GM19240 (cell line): Measurements from ENCODE around the gene CDKAL1.
"Not testable (repeated sequence)": the region's sequence is repeated elsewhere in the genome, so short reads cannot be mapped to it uniquely, and the experiment has no call there.

Source experiments
- DNase-seq: peaks from one replicate; pipeline ENCODE4 v3.0.0; 2011; ENCODE audit warnings: low spot score; ENCODE audit not compliant: insufficient read length

Gene CDKAL1

GRCh38 chr6:20740088-20740487 lies 205.8 kb downstream of the CDKAL1 start:
- DNase-seq, result no peak

- DNase-seq, result no peak
Measured at GRCh38 chr6:20740727-20741126, 206.5 kb downstream of the CDKAL1 start.

GRCh38 chr6:20741490-20741889 lies 207.2 kb downstream of the CDKAL1 start:
- DNase-seq, result no peak

- DNase-seq, result no peak
Measured at GRCh38 chr6:20744911-20745557, 210.8 kb downstream of the CDKAL1 start.

GRCh38 chr6:20746024-20746423 lies 211.8 kb downstream of the CDKAL1 start:
- DNase-seq, result no peak

GRCh38 chr6:20746805-20747558 lies 212.7 kb downstream of the CDKAL1 start:
- DNase-seq, result no peak

GRCh38 chr6:20747991-20748390 lies 213.7 kb downstream of the CDKAL1 start:
- no peak for DNase-seq

- DNase-seq, result no peak
Measured at GRCh38 chr6:20751293-20751935, 217.2 kb downstream of the CDKAL1 start.

GRCh38 chr6:20755631-20756030 lies 221.4 kb downstream of the CDKAL1 start:
- no peak for DNase-seq

- DNase-seq, result not testable (repeated sequence)
Measured at GRCh38 chr6:20756584-20757147, 222.4 kb downstream of the CDKAL1 start.

- no peak for DNase-seq
Measured at GRCh38 chr6:20757761-20758160, 223.5 kb downstream of the CDKAL1 start.

- no peak for DNase-seq
Measured at GRCh38 chr6:20763296-20763695, 229.0 kb downstream of the CDKAL1 start.

GRCh38 chr6:20769631-20770030 lies 235.4 kb downstream of the CDKAL1 start:
- DNase-seq, result no peak

- no peak for DNase-seq
Measured at GRCh38 chr6:20770773-20771172, 236.5 kb downstream of the CDKAL1 start.

GRCh38 chr6:20771409-20771808 lies 237.2 kb downstream of the CDKAL1 start:
- DNase-seq, result no peak

- DNase-seq, result no peak
Measured at GRCh38 chr6:20773822-20774221, 239.6 kb downstream of the CDKAL1 start.

- DNase-seq, result no peak
Measured at GRCh38 chr6:20775981-20776380, 241.7 kb downstream of the CDKAL1 start.

- no peak for DNase-seq
Measured at GRCh38 chr6:20777801-20778200, 243.5 kb downstream of the CDKAL1 start.

- no peak for DNase-seq
Measured at GRCh38 chr6:20778459-20778858, 244.2 kb downstream of the CDKAL1 start.

GRCh38 chr6:20778912-20779311 lies 244.7 kb downstream of the CDKAL1 start:
- no peak for DNase-seq

- no peak for DNase-seq
Measured at GRCh38 chr6:20789162-20789561, 254.9 kb downstream of the CDKAL1 start.
